HG03060 (cell line): ENCODE measurements around the gene GALK1.
"Not testable (repeated sequence)": the region's sequence is repeated elsewhere in the genome, so short reads cannot be mapped to it uniquely, and the experiment has no call there.

Experiments used
- ATAC-seq: cut with Tn5 transposase; IDR thresholded peaks from one replicate; pipeline ENCODE4 v1.9.1; 2021; ENCODE audit warnings: low read depth, moderate number of reproducible peaks; ENCODE audit not compliant: unreplicated experiment

The GALK1 gene

GRCh38 chr17:75767881-75768280, 2.9 kb upstream of the GALK1 start:
- ATAC-seq = no peak

GRCh38 chr17:75765981-75766380, 989 bp upstream of the GALK1 start:
- no peak for ATAC-seq

GRCh38 chr17:75764417-75764710, 628 bp downstream of the GALK1 start:
- no peak for ATAC-seq

- ATAC-seq = no peak
Measured at GRCh38 chr17:75763613-75764416, 1.2 kb downstream of the GALK1 start.

- no peak for ATAC-seq
Measured at GRCh38 chr17:75763269-75763607, 1.8 kb downstream of the GALK1 start.

GRCh38 chr17:75762513-75763268, 2.3 kb downstream of the GALK1 start:
- ATAC-seq = no peak

GRCh38 chr17:75759978-75760640, 4.9 kb downstream of the GALK1 start:
- ATAC-seq = not testable (repeated sequence)

- ATAC-seq = no peak
Measured at GRCh38 chr17:75759457-75759856, 5.5 kb downstream of the GALK1 start.

- no peak for ATAC-seq
Measured at GRCh38 chr17:75758131-75758905, 6.7 kb downstream of the GALK1 start.

GRCh38 chr17:75757086-75757681, 7.8 kb downstream of the GALK1 start:
- no peak for ATAC-seq

GRCh38 chr17:75756451-75757085, 8.4 kb downstream of the GALK1 start:
- ATAC-seq = no peak

GRCh38 chr17:75755990-75756389, 9.0 kb downstream of the GALK1 start:
- ATAC-seq = no peak

GRCh38 chr17:75755205-75755901, 9.6 kb downstream of the GALK1 start:
- ATAC-seq = no peak

- ATAC-seq = no peak
Measured at GRCh38 chr17:75754378-75755204, 10.4 kb downstream of the GALK1 start.

- ATAC-seq = no peak
Measured at GRCh38 chr17:75753514-75754377, 11.2 kb downstream of the GALK1 start.

GRCh38 chr17:75752802-75753513, 12.0 kb downstream of the GALK1 start:
- ATAC-seq = no peak

- no peak for ATAC-seq
Measured at GRCh38 chr17:75752405-75752709, 12.6 kb downstream of the GALK1 start.
